Measurements from ENCODE around the gene CIAO3. TPM values are rescaled to one million over a fixed set of nuclear protein-coding genes. Genes with fewer than 3 reads are reported as not detected.

Gene CIAO3
- total RNA-seq, 2 donors from 2014 or later, result 41.4 to 43.3 TPM

- no peaks in the 10 kb centered on the region for H3K27me3 ChIP-seq (ENCODE audit: control insufficient read depth, insufficient read depth, low read length, poor library complexity, severe bottlenecking)
- Mint-ChIP-seq H3K36me3 (ENCODE audit: low read depth) (peaks cover 32% of the 10 kb centered on the region), H3K4me1 (peaks cover 5% of the 10 kb centered on the region), H3K4me3 (no peak overlapping the region), H3K27me3 (ENCODE audit: insufficient read depth) (no peaks in the 10 kb centered on the region), H3K9me3 (no peaks in the 10 kb centered on the region), H3K27ac (no peak overlapping the region)
- DNase-seq, result no peak
- H3K27ac ChIP-seq (ENCODE audit: low read depth, low read length), result no peak overlapping the region
- no peak for TF ChIP-seq CTCF (conservative IDR thresholded peaks at IDR 0.05)
- H3K4me1 ChIP-seq (ENCODE audit: control insufficient read depth, insufficient read depth, low read length), result no peaks in the 10 kb centered on the region
- H3K4me3 ChIP-seq (ENCODE audit: low read length), result no peak overlapping the region
- H3K36me3 ChIP-seq (ENCODE audit: control insufficient read depth, insufficient read depth, low read length), result peaks cover 34% of the 10 kb centered on the region
- H3K9ac ChIP-seq (ENCODE audit: extremely low read depth, low read length, poor library complexity, severe bottlenecking), result no peak overlapping the region
- no peaks in the 10 kb centered on the region for H3K9me3 ChIP-seq (ENCODE audit: control insufficient read depth, low read length)
- WGBS, 2 experiments (ENCODE audit: insufficient coverage in 1 of 2, insufficient read length in 1 of 2), result 95 to 97% methylated on average over 27 to 29 of the region's 29 CpGs
These were observed 3.8 kb downstream of the CIAO3 start for GRCh38 chr16:736936-737481.

DNA sequence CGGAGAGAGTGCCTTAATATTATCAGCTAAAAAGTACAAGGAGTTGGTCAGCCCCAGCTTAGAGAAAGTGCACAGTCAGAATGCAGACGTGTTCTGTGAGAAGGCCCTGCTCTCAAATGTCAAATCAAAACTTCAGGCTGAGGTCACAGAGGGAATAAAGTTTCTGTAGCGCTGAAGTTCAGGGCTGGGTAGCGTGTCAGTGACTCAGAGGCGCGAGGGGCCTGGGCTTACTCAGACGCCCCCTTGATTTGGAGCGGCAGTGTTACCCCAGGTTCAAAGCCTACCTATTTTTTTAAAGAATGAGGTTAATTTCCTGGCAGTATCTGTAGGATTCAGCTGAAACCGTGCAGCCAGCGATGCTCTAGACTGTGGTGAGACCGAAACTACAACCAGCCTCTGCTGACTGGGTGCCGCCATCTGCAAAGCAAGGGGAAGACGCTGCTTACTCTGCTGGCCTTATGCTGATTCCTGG, 4.8 kb downstream of the CIAO3 start:
- Histone ChIP-seq H3K27ac (ENCODE audit: low read depth, low read length) (no peak overlapping the region), H3K4me3 (ENCODE audit: low read length) (no peak overlapping the region), H3K27me3 (ENCODE audit: control insufficient read depth, insufficient read depth, low read length, poor library complexity, severe bottlenecking) (no peaks in the 10 kb centered on the region), H3K9ac (ENCODE audit: extremely low read depth, low read length, poor library complexity, severe bottlenecking) (no peak overlapping the region), H3K36me3 (ENCODE audit: control insufficient read depth, insufficient read depth, low read length) (peaks cover 34% of the 10 kb centered on the region), H3K4me1 (ENCODE audit: control insufficient read depth, insufficient read depth, low read length) (no peaks in the 10 kb centered on the region), H3K9me3 (ENCODE audit: control insufficient read depth, low read length) (no peaks in the 10 kb centered on the region)
- Mint-ChIP-seq H3K27ac (no peak overlapping the region), H3K36me3 (ENCODE audit: low read depth) (peaks cover 33% of the 10 kb centered on the region), H3K4me3 (no peak overlapping the region), H3K4me1 (peaks cover 5% of the 10 kb centered on the region), H3K27me3 (ENCODE audit: insufficient read depth) (no peaks in the 10 kb centered on the region), H3K9me3 (no peaks in the 10 kb centered on the region)
- TF ChIP-seq CTCF (conservative IDR thresholded peaks at IDR 0.05), result no peak
- DNase-seq, result no peak
- WGBS, 2 experiments (ENCODE audit: insufficient coverage in 1 of 2, insufficient read length in 1 of 2), result 93 to 97% methylated on average over 13 of the region's 13 CpGs

GRCh38 chr16:734981-735881, 5.6 kb downstream of the CIAO3 start:
- no peaks in the 10 kb centered on the region for H3K9me3 Mint-ChIP-seq
- no peak overlapping the region for H3K4me3 Mint-ChIP-seq
- Histone ChIP-seq H3K4me3 (ENCODE audit: low read length) (no peak overlapping the region), H3K27me3 (ENCODE audit: control insufficient read depth, insufficient read depth, low read length, poor library complexity, severe bottlenecking) (no peaks in the 10 kb centered on the region), H3K9me3 (ENCODE audit: control insufficient read depth, low read length) (no peaks in the 10 kb centered on the region), H3K4me1 (ENCODE audit: control insufficient read depth, insufficient read depth, low read length) (no peaks in the 10 kb centered on the region), H3K27ac (ENCODE audit: low read depth, low read length) (no peak overlapping the region), H3K9ac (ENCODE audit: extremely low read depth, low read length, poor library complexity, severe bottlenecking) (no peak overlapping the region), H3K36me3 (ENCODE audit: control insufficient read depth, insufficient read depth, low read length) (peaks cover 34% of the 10 kb centered on the region)
- H3K4me1 Mint-ChIP-seq, result peaks cover 5% of the 10 kb centered on the region
- no peak overlapping the region for H3K27ac Mint-ChIP-seq
- H3K27me3 Mint-ChIP-seq (ENCODE audit: insufficient read depth), result no peaks in the 10 kb centered on the region
- DNase-seq, result no peak
- no peak for TF ChIP-seq CTCF (conservative IDR thresholded peaks at IDR 0.05)
- WGBS, 2 experiments (ENCODE audit: insufficient coverage in 1 of 2, insufficient read length in 1 of 2), result 93 to 96% methylated on average over 18 to 25 of the region's 25 CpGs
- peaks cover 33% of the 10 kb centered on the region for H3K36me3 Mint-ChIP-seq (ENCODE audit: low read depth)
